OCI-LY3 (cell line): ENCODE results near the gene NMRK2.

Source experiments
- EZH2phosphoT487 ChIP-seq: fragments of 200-600 bp; shearing (Covaris generic); IDR thresholded peaks from 2 replicates; pipeline ENCODE4 v1.6.1; 2018; ENCODE audit warnings: antibody characterized with exemption, mixed run types, low read depth
- TF ChIP-seq, protein P1 (sequence below): fragments of 200-600, 300-600 bp; sonication (generic); IDR thresholded peaks from 2 replicates; pipeline ENCODE4 v1.5.1; 2014; ENCODE audit warnings: antibody characterized with exemption, low read length, low read depth

DNA sequence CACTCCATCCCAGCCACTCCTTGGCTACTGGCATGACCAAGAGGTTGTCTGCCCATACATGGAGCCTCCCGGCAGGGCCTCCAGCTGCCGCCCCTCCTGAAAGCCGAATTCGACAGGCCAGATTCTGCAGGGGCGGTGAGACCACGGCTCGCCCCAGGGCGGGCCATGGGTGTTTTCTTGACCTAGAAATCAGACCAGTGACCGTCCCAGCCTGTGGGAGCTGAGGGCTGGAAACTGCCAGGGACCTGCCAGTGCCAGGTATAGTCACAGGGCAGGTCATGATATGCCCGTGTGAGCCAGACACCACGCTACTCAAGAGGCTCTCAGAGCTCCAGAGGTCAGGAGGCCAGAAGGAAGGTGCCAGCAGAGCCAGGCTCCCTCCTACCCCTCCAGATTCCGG lies 21.2 kb downstream of the NMRK2 start:
- TF ChIP-seq, protein P1, sequence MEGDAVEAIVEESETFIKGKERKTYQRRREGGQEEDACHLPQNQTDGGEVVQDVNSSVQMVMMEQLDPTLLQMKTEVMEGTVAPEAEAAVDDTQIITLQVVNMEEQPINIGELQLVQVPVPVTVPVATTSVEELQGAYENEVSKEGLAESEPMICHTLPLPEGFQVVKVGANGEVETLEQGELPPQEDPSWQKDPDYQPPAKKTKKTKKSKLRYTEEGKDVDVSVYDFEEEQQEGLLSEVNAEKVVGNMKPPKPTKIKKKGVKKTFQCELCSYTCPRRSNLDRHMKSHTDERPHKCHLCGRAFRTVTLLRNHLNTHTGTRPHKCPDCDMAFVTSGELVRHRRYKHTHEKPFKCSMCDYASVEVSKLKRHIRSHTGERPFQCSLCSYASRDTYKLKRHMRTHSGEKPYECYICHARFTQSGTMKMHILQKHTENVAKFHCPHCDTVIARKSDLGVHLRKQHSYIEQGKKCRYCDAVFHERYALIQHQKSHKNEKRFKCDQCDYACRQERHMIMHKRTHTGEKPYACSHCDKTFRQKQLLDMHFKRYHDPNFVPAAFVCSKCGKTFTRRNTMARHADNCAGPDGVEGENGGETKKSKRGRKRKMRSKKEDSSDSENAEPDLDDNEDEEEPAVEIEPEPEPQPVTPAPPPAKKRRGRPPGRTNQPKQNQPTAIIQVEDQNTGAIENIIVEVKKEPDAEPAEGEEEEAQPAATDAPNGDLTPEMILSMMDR: no peak
- TF ChIP-seq EZH2phosphoT487: no peak
